VCaP (cell line): Measurements from ENCODE around the gene NDUFS5.
"Not testable (repeated sequence)": the region's sequence is repeated elsewhere in the genome, so short reads cannot be mapped to it uniquely, and the experiment has no call there.

ENCODE experiments used
- H3K27ac ChIP-seq: fragments of 450-650 bp; 2 replicates; pipeline ENCODE4 v1.5.1; 2017
- TF ChIP-seq, protein P1 (sequence below): fragments of 450-650 bp; conservative IDR thresholded peaks from 2 replicates; pipeline ENCODE4 v1.5.1; 2017; ENCODE audit warnings: mild to moderate bottlenecking, moderate library complexity

NDUFS5 gene

DNA sequence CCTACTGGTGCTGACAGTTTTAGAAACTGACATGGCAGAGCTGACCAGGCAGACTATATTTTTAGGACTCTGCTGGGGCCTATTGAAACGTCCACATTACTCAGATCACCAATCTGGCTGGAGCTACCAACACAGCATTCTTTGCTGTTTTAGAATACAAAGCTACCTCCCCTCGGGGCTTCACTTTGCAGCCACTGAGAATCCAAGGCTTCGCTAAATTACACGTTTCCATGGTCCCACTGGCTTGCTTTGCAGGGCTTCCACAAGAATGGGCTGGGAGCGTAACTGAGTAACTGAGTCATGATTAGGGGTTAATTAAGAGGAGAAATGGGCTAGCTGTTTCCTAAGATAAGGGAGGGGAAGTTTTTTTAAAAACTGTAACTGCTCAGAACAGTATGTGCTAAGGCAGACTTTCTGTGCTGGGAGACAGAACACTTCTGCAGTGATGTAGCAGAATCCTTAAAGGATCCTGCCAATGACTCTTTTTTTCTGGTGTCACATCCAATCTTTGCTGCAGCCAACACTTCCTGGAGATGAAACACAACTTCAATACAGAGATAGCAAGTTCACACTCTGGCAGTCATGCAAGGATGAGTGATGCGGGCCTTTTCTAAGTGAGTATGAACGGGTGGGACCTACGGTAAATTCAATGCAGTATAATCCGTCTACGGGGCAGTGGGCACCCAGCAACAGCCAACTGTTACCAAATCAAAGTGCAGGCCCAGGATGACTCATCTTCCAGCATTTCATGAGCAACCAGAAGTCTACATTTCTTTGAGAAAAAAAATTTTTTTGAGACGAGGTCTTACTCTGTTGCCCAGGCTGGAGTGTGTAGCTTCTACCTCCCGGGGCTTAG lies 21.5 kb downstream of the NDUFS5 start:
- TF ChIP-seq, protein P1, sequence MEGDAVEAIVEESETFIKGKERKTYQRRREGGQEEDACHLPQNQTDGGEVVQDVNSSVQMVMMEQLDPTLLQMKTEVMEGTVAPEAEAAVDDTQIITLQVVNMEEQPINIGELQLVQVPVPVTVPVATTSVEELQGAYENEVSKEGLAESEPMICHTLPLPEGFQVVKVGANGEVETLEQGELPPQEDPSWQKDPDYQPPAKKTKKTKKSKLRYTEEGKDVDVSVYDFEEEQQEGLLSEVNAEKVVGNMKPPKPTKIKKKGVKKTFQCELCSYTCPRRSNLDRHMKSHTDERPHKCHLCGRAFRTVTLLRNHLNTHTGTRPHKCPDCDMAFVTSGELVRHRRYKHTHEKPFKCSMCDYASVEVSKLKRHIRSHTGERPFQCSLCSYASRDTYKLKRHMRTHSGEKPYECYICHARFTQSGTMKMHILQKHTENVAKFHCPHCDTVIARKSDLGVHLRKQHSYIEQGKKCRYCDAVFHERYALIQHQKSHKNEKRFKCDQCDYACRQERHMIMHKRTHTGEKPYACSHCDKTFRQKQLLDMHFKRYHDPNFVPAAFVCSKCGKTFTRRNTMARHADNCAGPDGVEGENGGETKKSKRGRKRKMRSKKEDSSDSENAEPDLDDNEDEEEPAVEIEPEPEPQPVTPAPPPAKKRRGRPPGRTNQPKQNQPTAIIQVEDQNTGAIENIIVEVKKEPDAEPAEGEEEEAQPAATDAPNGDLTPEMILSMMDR: no peak
- no peak overlapping the region for H3K27ac ChIP-seq

DNA sequence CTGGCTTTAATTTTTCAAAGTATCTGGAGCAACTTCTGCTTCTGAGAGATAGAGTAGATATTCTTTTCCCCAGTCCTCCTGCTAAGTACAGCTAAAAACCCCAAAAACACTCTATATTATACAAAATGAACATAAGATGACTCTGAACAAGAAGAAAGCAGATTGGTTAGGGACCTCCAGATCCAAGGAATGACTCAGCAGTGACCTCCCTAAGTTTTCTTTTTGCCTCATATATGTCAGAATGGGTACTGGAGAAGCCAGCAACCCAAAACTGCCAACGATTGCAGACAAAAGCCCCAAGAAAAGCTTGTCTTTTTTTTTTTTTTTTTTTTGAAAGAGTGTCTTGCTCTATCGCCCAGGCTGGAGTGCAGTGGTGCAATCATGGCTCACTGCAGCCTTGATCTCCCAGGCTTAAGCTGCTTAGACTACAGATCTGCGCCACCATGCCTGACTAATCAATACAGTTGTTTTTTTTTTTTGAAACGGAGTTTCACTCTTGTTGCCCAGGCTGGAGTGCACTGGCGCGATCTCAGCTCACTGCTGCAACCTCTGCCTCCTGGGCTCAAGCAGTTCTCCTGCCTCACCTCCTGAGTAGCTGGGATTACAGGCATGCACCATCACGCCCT lies 22.7 kb downstream of the NDUFS5 start:
- TF ChIP-seq, protein P1: no peak
- H3K27ac ChIP-seq: no peak overlapping the region

DNA sequence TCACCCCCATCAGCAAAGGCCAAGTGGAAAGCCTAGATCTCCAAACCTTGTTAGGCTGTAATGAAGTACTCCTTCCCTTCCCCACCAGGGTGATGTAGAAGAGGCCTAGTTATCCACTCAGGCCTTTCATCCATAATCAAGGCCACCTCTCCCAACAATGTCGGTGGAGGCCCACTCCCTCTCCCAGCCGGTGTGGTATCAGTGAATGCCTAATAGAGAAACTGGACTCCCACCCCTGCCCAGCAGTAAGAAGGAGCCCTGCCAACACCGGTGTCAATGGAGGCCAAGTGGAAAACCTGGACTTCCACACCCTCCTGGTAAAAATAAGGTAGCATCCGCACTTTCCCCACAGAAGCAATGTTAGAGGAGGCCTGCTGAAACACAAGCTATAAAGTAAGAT lies 23.9 kb downstream of the NDUFS5 start:
- TF ChIP-seq, protein P1: no peak
- no peak overlapping the region for H3K27ac ChIP-seq

DNA sequence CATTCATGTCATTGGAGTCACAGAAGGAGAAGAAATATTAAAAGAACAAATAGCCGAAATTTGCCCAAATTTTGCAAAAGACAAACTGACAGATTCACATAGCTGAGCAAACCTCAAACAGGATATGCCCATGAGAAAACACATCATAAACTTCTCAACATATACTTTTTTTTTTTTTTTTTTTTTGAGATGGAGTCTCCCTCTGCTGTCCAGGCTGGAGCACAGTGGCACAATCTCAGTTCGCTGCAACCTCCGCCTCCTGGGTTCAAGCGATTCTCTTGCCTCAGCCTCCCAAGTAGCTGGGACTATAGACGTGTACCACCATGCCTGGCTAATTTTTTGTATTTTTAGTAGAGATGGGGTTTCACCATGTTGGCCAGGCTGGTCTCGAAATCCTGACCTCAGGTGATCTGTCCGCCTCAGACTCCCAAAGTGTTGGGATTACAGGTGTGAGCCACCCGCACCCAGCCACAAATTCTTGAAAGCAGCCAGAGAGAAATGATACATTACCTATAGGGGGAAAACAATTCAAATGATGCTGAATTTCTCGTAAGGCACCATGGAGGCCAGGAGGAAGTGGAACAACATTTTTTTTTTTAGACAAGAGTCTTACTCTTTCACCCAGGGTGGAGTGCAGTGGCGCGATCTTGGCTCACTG lies 25.2 kb downstream of the NDUFS5 start:
- H3K27ac ChIP-seq: not testable (repeated sequence)

DNA sequence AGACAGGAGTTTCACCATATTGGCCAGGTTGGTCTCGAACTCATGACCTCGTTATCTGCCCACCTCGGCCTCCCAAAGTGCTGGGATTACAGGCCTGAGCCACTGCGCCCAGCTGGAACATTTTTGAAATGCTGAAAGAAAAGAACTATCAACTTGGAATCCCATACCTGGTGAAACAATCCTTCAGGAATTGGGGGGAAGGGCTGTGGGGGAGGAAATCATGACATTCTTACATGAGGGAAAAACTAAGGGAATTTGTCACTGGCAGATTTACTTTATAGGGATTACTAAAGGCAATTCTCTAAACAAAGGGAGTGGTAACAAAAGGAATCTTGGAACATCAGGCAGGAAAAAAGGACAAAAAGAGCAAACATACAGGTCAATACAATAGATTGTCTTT lies 25.8 kb downstream of the NDUFS5 start:
- TF ChIP-seq, protein P1: no peak
- H3K27ac ChIP-seq: no peak overlapping the region

DNA sequence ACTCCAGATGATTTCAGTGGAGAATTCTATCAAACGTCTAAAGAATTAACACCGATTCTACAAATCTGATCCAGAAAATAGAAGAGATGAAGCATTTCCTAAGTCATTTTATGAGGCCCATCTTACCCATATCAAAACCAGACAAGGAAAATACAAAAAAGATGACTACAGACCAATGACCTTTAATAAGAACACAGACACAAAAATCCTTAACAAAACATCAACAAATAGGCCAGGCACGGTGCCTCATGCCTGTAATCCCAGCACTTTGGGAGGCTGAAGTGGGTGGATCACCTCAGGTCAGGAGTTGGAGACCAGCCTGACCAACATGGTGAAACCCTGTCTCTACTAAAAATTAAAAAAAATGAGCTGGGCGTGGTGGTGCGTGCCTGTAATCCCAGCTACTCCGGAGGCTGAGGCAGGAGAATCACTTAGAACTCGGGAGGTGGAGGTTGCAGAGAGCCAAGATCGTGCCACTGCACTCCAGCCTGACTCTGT lies 29.1 kb downstream of the NDUFS5 start:
- H3K27ac ChIP-seq: not testable (repeated sequence)

DNA sequence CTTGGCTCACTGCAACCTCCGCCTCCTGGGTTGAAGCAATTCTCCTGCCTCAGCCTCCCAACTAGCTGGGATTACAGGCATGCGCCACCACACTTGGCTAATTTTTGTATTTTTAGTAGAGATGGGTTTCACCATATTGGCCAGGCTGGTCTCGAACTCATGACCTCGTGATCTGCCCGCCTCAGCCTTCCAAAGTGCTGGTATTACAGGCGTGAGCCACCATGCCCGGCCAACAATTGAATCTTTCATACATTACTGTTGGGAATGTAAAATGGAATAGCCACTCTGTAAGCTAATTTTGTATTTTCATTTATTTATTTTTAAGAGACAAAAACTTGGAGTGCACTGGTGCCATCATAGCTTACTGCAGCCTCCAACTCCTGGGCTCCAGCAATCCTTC lies 35.4 kb downstream of the NDUFS5 start:
- not testable (repeated sequence) for H3K27ac ChIP-seq

DNA sequence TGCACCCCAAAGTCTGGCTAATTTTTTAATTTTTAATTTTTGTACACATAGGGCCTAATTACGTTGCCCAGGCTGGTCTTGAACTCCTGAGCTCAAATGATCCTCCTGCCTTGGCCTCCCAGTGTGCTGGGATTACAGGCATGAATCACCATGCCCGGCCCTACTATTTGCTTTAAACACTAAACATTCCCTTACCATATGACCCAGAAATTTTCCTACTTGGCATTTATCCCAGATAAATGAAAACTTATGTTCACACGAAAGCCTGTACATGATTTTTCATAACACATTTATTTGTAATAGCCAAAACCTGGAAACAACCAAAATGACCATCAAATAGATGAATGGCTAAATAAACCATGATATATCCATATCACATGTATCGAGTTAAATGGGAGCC lies 35.8 kb downstream of the NDUFS5 start:
- TF ChIP-seq, protein P1: no peak
- no peak overlapping the region for H3K27ac ChIP-seq

DNA sequence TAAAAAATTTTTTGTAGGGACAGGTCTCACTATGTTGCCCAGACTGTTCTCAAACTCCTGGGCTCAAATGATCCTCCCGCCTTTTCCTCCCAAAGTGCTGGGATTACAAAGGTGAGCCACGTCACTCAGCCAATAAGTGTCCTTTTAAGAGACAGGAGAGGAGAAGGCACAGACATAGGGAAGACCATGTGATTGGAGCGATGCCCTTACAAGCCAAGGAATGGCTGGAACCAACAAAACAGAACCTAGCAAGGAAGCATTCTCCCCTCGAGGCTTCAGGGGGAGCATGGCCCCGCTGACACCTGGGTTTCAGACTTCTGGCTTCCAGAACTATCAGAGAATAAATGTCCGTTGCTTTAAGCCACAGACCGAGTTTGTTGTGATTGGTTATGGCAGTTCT lies 37.0 kb downstream of the NDUFS5 start:
- H3K27ac ChIP-seq: peak overlapping the region; percentile 75
- TF ChIP-seq, protein P1: no peak
